Caco-2 (cell line): ENCODE results near the gene APOL3. TPM values are rescaled to one million over a fixed set of nuclear protein-coding genes. Genes with fewer than 3 reads are reported as not detected.

Experiments used
- BruUV-seq: library from RNA; stranded (reverse); fragments of 400-500 nt; replicated peaks from 2 replicates; lab custom pipeline; 2021; lab: Mats Ljungman, UMichigan
- CTCF ChIA-PET: fragments of 300-600 bp; sonication (Branson Sonifier 250); formaldehyde crosslinking; loops from one replicate; lab custom pipeline; 2022; ENCODE audit warnings: antibody characterized with exemption; lab: Charles Lee
- POLR2A ChIA-PET: fragments of 300-600 bp; sonication (Branson Sonifier 250); formaldehyde crosslinking; loops from one replicate; lab custom pipeline; 2022; ENCODE audit warnings: antibody characterized with exemption; lab: Charles Lee
- DNase-seq, 2 experiments: peaks; one replicate each; pipeline versions ENCODE4 v3.0.0 to v3.0.0-alpha.2; 2020 to 2022
- H3K27me3 ChIP-seq: replicated peaks from 2 replicates; pipeline ENCODE4 v1.6.0; 2011; ENCODE audit warnings: low read length; ENCODE audit not compliant: control insufficient read depth, insufficient read depth
- H3K36me3 ChIP-seq: 2 replicates; pipeline ENCODE4 v1.5.1; 2011; ENCODE audit warnings: low read length; ENCODE audit not compliant: control insufficient read depth, insufficient read depth
- H3K4me1 ChIP-seq: fragments of 250-450 bp; sonication (Bioruptor Pico); 2 replicates; pipeline ENCODE4 v1.5.1; 2020; ENCODE audit warnings: mild to moderate bottlenecking
- H3K4me3 ChIP-seq: 2 replicates; pipeline ENCODE4 v1.5.1; 2011; ENCODE audit warnings: low read depth, mild to moderate bottlenecking, control low read depth, low read length
- H3K9me3 ChIP-seq: fragments of 250-450 bp; sonication (Bioruptor Pico); 2 replicates; pipeline ENCODE4 v1.5.1; 2020; ENCODE audit warnings: mild to moderate bottlenecking, moderate library complexity
- H3K27ac Mint-ChIP-seq: one replicate; pipeline ENCODE4 v1.8.0; 2022; ENCODE audit warnings: mixed read lengths; ENCODE audit not compliant: unreplicated experiment
- H3K27me3 Mint-ChIP-seq: one replicate; pipeline ENCODE4 v1.8.0; 2022; ENCODE audit warnings: mixed read lengths; ENCODE audit not compliant: insufficient read depth, unreplicated experiment
- H3K36me3 Mint-ChIP-seq: one replicate; pipeline ENCODE4 v1.8.0; 2022; ENCODE audit warnings: mild to moderate bottlenecking, mixed read lengths; ENCODE audit not compliant: insufficient read depth, unreplicated experiment
- H3K4me1 Mint-ChIP-seq: one replicate; pipeline ENCODE4 v1.8.0; 2022; ENCODE audit warnings: low read depth, mixed read lengths; ENCODE audit not compliant: unreplicated experiment
- H3K4me3 Mint-ChIP-seq: one replicate; pipeline ENCODE4 v1.8.0; 2022; ENCODE audit warnings: mild to moderate bottlenecking, moderate library complexity, mixed read lengths; ENCODE audit not compliant: unreplicated experiment
- H3K9me3 Mint-ChIP-seq: one replicate; pipeline ENCODE4 v1.8.0; 2022; ENCODE audit warnings: mixed read lengths; ENCODE audit not compliant: unreplicated experiment
- intact Hi-C: fragments of 100-400 bp; cut with micrococcal nuclease; formaldehyde crosslinking; loops from one replicate; pipeline ENCODE4 v1.10.0; 2022; ENCODE audit not compliant: unreplicated experiment
- total RNA-seq: library from RNA; stranded (reverse); gene quantifications from 2 replicates; pipeline ENCODE4 v1.2.3, GENCODE V29; 2022
- TF ChIP-seq, protein P1 (sequence below), 2 experiments: fragments of 200-600 bp in 1 of 2; IDR thresholded peaks; 1 replicate in 1 of 2; 2 replicates in 1 of 2; pipeline versions ENCODE4 v1.5.1 to v1.8.0; 2011 to 2022; ENCODE audit warnings: antibody characterized with exemption in 1 of 2, control low read depth in 1 of 2, inconsistent platforms in 1 of 2, low read depth in 1 of 2, low read length in 1 of 2, mild to moderate bottlenecking in 1 of 2, moderate library complexity in 1 of 2; ENCODE audit not compliant: insufficient read depth in 1 of 2, severe bottlenecking in 1 of 2, unreplicated experiment in 1 of 2

The APOL3 gene
- total RNA-seq, 1 experiment from 2014 or later: not detected

DNA sequence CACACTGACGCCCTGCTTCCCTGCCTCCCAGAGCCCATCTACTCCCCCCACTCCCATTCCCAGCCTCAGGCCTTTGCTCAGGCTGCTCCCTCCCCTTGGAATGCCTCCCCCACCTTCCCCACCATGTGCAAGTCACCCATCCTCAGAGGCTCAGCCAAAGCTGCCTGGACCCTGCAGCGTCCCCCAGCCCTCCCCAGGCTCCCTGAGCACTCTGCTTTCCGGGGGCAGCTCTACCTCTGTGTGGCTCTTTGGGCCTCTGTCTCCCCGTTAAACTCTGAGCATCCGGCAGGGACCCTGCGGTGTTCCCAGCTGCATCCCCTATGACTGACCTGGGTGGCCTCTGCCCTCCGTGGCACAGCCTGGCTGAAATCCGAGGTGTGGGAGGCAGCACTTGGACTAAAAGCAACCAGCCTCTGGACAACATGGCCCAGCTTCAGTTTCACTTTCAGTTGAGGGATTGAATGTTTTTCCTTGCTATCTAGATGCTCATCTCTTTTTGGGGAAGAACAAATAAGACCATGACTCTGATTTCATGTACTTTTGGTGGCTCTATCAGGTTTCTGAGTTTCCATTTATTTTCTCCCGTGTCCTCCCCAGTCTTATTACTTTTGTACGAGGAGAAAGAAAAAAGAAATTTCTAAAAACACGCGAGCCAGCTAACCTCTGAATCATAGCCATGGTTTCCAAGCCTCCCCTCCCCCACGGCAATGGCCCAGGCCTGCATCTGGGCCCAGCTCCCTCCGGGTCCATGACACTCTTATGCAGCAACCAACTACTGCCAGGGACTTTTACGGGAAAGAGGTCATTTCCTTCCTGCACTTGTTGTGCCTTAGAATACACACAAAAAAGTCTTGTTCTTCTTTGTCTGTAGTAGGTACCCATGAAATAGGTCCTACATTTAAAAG is 3.8 kb downstream of the APOL3 start:
- Histone ChIP-seq H3K27me3 (no peaks in the 10 kb centered on the region), H3K4me3 (no peak overlapping the region), H3K9me3 (no peaks in the 10 kb centered on the region), H3K4me1 (peaks cover 21% of the 10 kb centered on the region), H3K36me3 (no peaks in the 10 kb centered on the region)
- TF ChIP-seq, protein P1, sequence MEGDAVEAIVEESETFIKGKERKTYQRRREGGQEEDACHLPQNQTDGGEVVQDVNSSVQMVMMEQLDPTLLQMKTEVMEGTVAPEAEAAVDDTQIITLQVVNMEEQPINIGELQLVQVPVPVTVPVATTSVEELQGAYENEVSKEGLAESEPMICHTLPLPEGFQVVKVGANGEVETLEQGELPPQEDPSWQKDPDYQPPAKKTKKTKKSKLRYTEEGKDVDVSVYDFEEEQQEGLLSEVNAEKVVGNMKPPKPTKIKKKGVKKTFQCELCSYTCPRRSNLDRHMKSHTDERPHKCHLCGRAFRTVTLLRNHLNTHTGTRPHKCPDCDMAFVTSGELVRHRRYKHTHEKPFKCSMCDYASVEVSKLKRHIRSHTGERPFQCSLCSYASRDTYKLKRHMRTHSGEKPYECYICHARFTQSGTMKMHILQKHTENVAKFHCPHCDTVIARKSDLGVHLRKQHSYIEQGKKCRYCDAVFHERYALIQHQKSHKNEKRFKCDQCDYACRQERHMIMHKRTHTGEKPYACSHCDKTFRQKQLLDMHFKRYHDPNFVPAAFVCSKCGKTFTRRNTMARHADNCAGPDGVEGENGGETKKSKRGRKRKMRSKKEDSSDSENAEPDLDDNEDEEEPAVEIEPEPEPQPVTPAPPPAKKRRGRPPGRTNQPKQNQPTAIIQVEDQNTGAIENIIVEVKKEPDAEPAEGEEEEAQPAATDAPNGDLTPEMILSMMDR (IDR thresholded peaks at IDR 0.05; ENCODE audit: insufficient read depth in 1 of 2, low read depth in 1 of 2, low read length in 1 of 2, severe bottlenecking in 1 of 2, unreplicated experiment in 1 of 2): no peak
- H3K4me3 Mint-ChIP-seq: peak overlapping the region; percentile 16
- DNase-seq: no peak
- BruUV-seq: no TSS peak
- peaks cover 30% of the 10 kb centered on the region for H3K4me1 Mint-ChIP-seq
- peaks cover 5% of the 10 kb centered on the region for H3K9me3 Mint-ChIP-seq
- intact Hi-C loops: no loop called here
- no peaks in the 10 kb centered on the region for H3K36me3 Mint-ChIP-seq
- ChIA-PET POLR2A (no interaction called here), CTCF (interaction anchor here (1.0 kb wide), 1 partner anchor 21 kb away, joined by 3 read pairs; no protein-coding TSS in a partner anchor)
- no peaks in the 10 kb centered on the region for H3K27me3 Mint-ChIP-seq
- H3K27ac Mint-ChIP-seq: peak overlapping the region; percentile 26

DNA sequence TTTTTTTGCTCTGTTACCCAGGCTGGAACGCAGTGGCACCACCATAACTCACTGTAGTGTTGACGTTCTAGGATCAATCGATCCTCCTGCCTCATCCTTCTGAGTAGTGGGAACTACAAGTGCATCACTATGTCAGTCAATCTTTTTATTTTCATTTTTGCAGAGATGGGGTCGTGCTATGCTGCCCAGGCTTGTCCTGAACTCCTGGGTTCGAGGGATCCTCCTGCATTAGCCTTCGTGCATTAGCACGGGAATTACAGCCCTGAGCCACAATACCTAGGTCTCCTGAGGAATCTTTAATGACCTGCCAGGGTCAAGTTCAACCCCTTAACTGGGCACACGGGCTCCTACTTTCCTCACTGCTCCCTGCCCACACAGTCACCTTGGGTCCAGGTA is 4.4 kb downstream of the APOL3 start:
- peaks cover 12% of the 10 kb centered on the region for H3K9me3 Mint-ChIP-seq
- Histone ChIP-seq H3K27me3 (no peaks in the 10 kb centered on the region), H3K4me3 (no peak overlapping the region), H3K36me3 (no peaks in the 10 kb centered on the region), H3K9me3 (no peaks in the 10 kb centered on the region), H3K4me1 (peaks cover 21% of the 10 kb centered on the region)
- H3K27me3 Mint-ChIP-seq: no peaks in the 10 kb centered on the region
- DNase-seq: no peak
- TF ChIP-seq, protein P1 (IDR thresholded peaks at IDR 0.05; ENCODE audit: insufficient read depth in 1 of 2, low read depth in 1 of 2, low read length in 1 of 2, severe bottlenecking in 1 of 2, unreplicated experiment in 1 of 2): no peak
- POLR2A ChIA-PET: no interaction called here
- H3K27ac Mint-ChIP-seq: peak overlapping the region; percentile 26
- H3K36me3 Mint-ChIP-seq: no peaks in the 10 kb centered on the region
- H3K4me1 Mint-ChIP-seq: peaks cover 30% of the 10 kb centered on the region
- intact Hi-C loops: no loop called here
- CTCF ChIA-PET: interaction anchor here (1.0 kb wide), 1 partner anchor 22 kb away, joined by 3 read pairs; no protein-coding TSS in a partner anchor
- no peak overlapping the region for H3K4me3 Mint-ChIP-seq
- no TSS peak for BruUV-seq

DNA sequence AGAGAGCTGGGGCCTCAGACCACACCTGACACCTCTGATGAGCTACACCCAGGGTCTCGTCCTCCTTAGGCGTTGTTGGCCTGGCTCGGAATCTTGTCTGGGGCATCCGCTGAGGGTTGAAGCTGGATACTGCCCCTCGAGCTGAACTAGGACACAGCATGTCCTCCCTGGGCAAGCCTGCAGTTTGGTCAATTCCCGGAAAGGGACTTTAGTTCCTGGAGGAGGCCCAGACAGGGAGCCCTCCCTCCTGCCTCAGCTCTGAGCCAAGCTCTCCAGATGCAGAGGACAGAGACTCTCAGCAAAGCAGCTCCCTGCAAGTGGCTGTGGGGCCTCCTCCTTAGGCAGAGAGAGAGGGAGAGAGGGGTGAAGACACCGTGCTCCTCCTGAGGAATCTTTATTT is 4.9 kb downstream of the APOL3 start:
- TF ChIP-seq, protein P1 (IDR thresholded peaks at IDR 0.05; ENCODE audit: insufficient read depth in 1 of 2, low read depth in 1 of 2, low read length in 1 of 2, severe bottlenecking in 1 of 2, unreplicated experiment in 1 of 2): no peak
- Histone ChIP-seq H3K4me1 (peaks cover 21% of the 10 kb centered on the region), H3K27me3 (no peaks in the 10 kb centered on the region), H3K4me3 (no peak overlapping the region), H3K9me3 (no peaks in the 10 kb centered on the region), H3K36me3 (no peaks in the 10 kb centered on the region)
- intact Hi-C loops: no loop called here
- Mint-ChIP-seq H3K27me3 (no peaks in the 10 kb centered on the region), H3K4me3 (no peak overlapping the region), H3K36me3 (no peaks in the 10 kb centered on the region), H3K9me3 (peaks cover 15% of the 10 kb centered on the region), H3K4me1 (peaks cover 30% of the 10 kb centered on the region), H3K27ac (peak overlapping the region; percentile 3)
- ChIA-PET POLR2A (no interaction called here), CTCF (interaction anchor here (0.7 kb wide), 1 partner anchor 14 kb away, joined by 3 read pairs; no protein-coding TSS in a partner anchor)
- no peak for DNase-seq
- BruUV-seq: no TSS peak
